ENCODE data around the gene IL22RA1. TPM values are rescaled to one million over a fixed set of nuclear protein-coding genes. Genes with fewer than 3 reads are reported as not detected.

The IL22RA1 gene
- total and polyA plus RNA-seq, 2 experiments from 2014 or later = not detected

DNA sequence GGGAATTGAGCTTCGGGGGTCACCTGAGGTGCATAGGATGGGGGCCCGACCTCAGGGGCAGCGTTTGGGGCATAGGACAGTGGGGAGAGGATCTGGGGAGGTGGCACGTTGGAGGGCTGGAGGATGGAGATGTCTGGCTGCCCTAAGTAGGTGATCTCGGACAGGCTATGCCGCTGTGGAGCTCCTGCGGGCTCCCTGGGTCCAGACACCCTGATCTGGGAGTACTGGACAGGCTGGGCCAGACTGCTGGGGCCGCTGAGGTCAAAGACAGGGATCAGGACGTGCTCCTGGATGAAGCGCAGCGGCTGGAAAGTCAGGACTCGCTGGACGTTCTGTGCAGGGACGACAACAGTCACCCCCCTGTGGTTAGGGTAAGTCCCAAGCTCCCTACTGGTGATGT lies 21.5 kb downstream of the IL22RA1 start:
- no peak for DNase-seq (ENCODE audit: low read depth in 1 of 2, low spot score in 1 of 2)
- no peaks in the 10 kb centered on the region for H3K4me1 ChIP-seq (ENCODE audit: low read depth)
- TF ChIP-seq, protein P1, sequence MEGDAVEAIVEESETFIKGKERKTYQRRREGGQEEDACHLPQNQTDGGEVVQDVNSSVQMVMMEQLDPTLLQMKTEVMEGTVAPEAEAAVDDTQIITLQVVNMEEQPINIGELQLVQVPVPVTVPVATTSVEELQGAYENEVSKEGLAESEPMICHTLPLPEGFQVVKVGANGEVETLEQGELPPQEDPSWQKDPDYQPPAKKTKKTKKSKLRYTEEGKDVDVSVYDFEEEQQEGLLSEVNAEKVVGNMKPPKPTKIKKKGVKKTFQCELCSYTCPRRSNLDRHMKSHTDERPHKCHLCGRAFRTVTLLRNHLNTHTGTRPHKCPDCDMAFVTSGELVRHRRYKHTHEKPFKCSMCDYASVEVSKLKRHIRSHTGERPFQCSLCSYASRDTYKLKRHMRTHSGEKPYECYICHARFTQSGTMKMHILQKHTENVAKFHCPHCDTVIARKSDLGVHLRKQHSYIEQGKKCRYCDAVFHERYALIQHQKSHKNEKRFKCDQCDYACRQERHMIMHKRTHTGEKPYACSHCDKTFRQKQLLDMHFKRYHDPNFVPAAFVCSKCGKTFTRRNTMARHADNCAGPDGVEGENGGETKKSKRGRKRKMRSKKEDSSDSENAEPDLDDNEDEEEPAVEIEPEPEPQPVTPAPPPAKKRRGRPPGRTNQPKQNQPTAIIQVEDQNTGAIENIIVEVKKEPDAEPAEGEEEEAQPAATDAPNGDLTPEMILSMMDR (IDR thresholded peaks at IDR 0.05; ENCODE audit: low read depth, low read length) = no peak
- H3K4me3 ChIP-seq = no peak overlapping the region
- H3K36me3 ChIP-seq = no peaks in the 10 kb centered on the region
- H3K27me3 ChIP-seq = no peaks in the 10 kb centered on the region
- no peaks in the 10 kb centered on the region for H3K9me3 ChIP-seq (ENCODE audit: low read depth)
- H3K27ac ChIP-seq = no peak overlapping the region

GRCh38 chr1:24120965-24121364 lies 22.0 kb downstream of the IL22RA1 start:
- no peaks in the 10 kb centered on the region for H3K27me3 ChIP-seq
- no peak overlapping the region for H3K4me3 ChIP-seq
- no peaks in the 10 kb centered on the region for H3K9me3 ChIP-seq (ENCODE audit: low read depth)
- no peaks in the 10 kb centered on the region for H3K4me1 ChIP-seq (ENCODE audit: low read depth)
- TF ChIP-seq, protein P1 (IDR thresholded peaks at IDR 0.05; ENCODE audit: low read depth, low read length) = no peak
- H3K36me3 ChIP-seq = no peaks in the 10 kb centered on the region
- H3K27ac ChIP-seq = no peak overlapping the region
- DNase-seq (ENCODE audit: low read depth in 1 of 2, low spot score in 1 of 2) = no peak

- Histone ChIP-seq H3K4me1 (ENCODE audit: low read depth) (no peaks in the 10 kb centered on the region), H3K36me3 (no peaks in the 10 kb centered on the region), H3K9me3 (ENCODE audit: low read depth) (no peaks in the 10 kb centered on the region), H3K27me3 (no peaks in the 10 kb centered on the region), H3K27ac (no peak overlapping the region), H3K4me3 (no peak overlapping the region)
- TF ChIP-seq, protein P1 (IDR thresholded peaks at IDR 0.05; ENCODE audit: low read depth, low read length) = no peak
- DNase-seq (ENCODE audit: low read depth in 1 of 2, low spot score in 1 of 2) = peak in 1 of 2 donors; percentile 75
These were observed 22.8 kb downstream of the IL22RA1 start for GRCh38 chr1:24119859-24120756.

- Histone ChIP-seq H3K36me3 (no peaks in the 10 kb centered on the region), H3K4me1 (ENCODE audit: low read depth) (no peaks in the 10 kb centered on the region), H3K27ac (no peak overlapping the region), H3K4me3 (no peak overlapping the region), H3K27me3 (no peaks in the 10 kb centered on the region), H3K9me3 (ENCODE audit: low read depth) (no peaks in the 10 kb centered on the region)
- TF ChIP-seq, protein P1 (IDR thresholded peaks at IDR 0.05; ENCODE audit: low read depth, low read length) = no peak
- DNase-seq (ENCODE audit: low read depth in 1 of 2, low spot score in 1 of 2) = no peak
These were observed 23.5 kb downstream of the IL22RA1 start for GRCh38 chr1:24119489-24119858.

DNA sequence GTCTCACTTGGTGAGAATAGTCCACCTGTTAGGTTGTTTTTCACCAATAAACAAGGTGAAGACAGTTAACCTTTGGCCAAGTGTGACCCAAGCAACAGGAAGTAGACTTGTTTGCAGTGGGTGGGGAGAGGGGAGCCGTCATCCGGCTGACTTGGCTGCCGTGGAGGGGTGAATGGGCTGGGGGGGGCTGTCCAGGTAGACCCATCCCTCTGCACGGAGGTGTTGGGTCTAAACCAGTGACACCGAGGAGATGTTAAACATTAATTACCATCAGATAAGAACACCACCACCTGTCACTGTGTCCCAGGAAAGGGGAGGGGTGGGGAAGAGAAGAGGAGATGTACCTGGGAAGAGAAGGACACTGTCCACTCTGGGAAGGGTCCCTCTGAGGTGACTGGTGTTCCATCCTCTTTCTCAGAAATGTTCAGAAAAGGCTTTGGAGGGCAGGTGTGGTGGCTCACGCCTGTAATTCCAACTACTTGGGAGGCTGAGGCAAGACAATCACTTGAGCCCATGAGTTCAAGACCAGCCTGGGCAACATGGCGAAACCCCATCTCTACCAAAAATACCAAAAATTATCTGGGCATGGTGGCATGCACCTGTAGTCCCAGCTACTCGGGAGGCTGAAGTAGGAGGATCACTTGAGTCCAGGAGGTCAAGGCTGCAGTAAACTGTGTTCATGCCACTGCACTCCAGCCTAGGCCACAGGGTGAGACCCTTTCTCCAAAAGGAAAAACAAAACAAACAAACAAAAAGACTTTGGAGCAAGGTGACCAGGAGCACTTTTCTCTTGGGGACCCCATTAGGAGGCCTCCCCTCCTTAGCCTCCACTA lies 24.3 kb downstream of the IL22RA1 start:
- H3K27ac ChIP-seq = no peak overlapping the region
- no peaks in the 10 kb centered on the region for H3K36me3 ChIP-seq
- H3K27me3 ChIP-seq = no peaks in the 10 kb centered on the region
- TF ChIP-seq, protein P1 (IDR thresholded peaks at IDR 0.05; ENCODE audit: low read depth, low read length) = no peak
- no peaks in the 10 kb centered on the region for H3K4me1 ChIP-seq (ENCODE audit: low read depth)
- H3K9me3 ChIP-seq (ENCODE audit: low read depth) = no peaks in the 10 kb centered on the region
- no peak for DNase-seq (ENCODE audit: low read depth in 1 of 2, low spot score in 1 of 2)
- H3K4me3 ChIP-seq = no peak overlapping the region
